Upper lobe of left lung (tissue), 4 donors: ENCODE data around the gene CEP85L.

Experiments
- CTCF ChIP-seq, 6 experiments: fragments of 450-650 bp in 4 of 6; fragments of 200-600 bp in 2 of 6; sonication (generic) in 2 of 6; IDR thresholded peaks; one replicate each; pipeline ENCODE4 v1.5.1; 2016 to 2019; ENCODE audit warnings: antibody characterized with exemption in 6 of 6
- EP300 ChIP-seq, 4 donors: sonication (generic); formaldehyde crosslinking; IDR thresholded peaks; one replicate each; pipeline ENCODE4 v1.5.1; 2017; ENCODE audit warnings: antibody characterized with exemption in 4 of 4, control low read depth in 2 of 4
- POLR2A ChIP-seq, 4 donors: fragments of 450-650 bp; IDR thresholded peaks; one replicate each; pipeline ENCODE4 v1.5.1; 2016 to 2017; ENCODE audit warnings: antibody characterized with exemption in 4 of 4, mild to moderate bottlenecking in 2 of 4
- POLR2AphosphoS5 ChIP-seq, 2 donors: sonication (generic); formaldehyde crosslinking; IDR thresholded peaks; one replicate each; pipeline ENCODE4 v1.5.1; 2017; ENCODE audit warnings: antibody characterized with exemption in 2 of 2

- TF ChIP-seq POLR2A (IDR thresholded peaks at IDR 0.05) = no peak
- no peak for TF ChIP-seq EP300 (IDR thresholded peaks at IDR 0.05)
- TF ChIP-seq CTCF (IDR thresholded peaks at IDR 0.05) = no peak
- no peak for TF ChIP-seq POLR2AphosphoS5 (IDR thresholded peaks at IDR 0.05)
These were observed 21.3 kb upstream of the CEP85L start for GRCh38 chr6:118672678-118673077.
